Endothelial cell (in vitro differentiated cells): ENCODE data around the gene SMARCAL1. TPM values are rescaled to one million over a fixed set of nuclear protein-coding genes. Genes with fewer than 3 reads are reported as not detected.

Experiments used
- DNase-seq: peaks from one replicate; pipeline ENCODE4 v3.0.0; 2021; ENCODE audit warnings: low spot score
- H3K27ac Mint-ChIP-seq: one replicate; pipeline ENCODE4 v1.8.0; 2021; ENCODE audit warnings: mixed read lengths, inconsistent platforms; ENCODE audit not compliant: unreplicated experiment
- H3K27me3 Mint-ChIP-seq: one replicate; pipeline ENCODE4 v1.8.0; 2021; ENCODE audit warnings: mild to moderate bottlenecking, moderate library complexity, mixed read lengths, inconsistent platforms; ENCODE audit not compliant: unreplicated experiment
- H3K36me3 Mint-ChIP-seq: one replicate; pipeline ENCODE4 v1.8.0; 2021; ENCODE audit warnings: mild to moderate bottlenecking, low read depth, mixed read lengths, inconsistent platforms; ENCODE audit not compliant: unreplicated experiment
- H3K4me1 Mint-ChIP-seq: one replicate; pipeline ENCODE4 v1.8.0; 2021; ENCODE audit warnings: mild to moderate bottlenecking, mixed read lengths, inconsistent platforms; ENCODE audit not compliant: unreplicated experiment
- H3K4me3 Mint-ChIP-seq: one replicate; pipeline ENCODE4 v1.8.0; 2021; ENCODE audit warnings: mild to moderate bottlenecking, mixed read lengths, inconsistent platforms; ENCODE audit not compliant: unreplicated experiment
- H3K9me3 Mint-ChIP-seq: one replicate; pipeline ENCODE4 v1.8.0; 2021; ENCODE audit warnings: mixed read lengths, inconsistent platforms; ENCODE audit not compliant: unreplicated experiment
- total RNA-seq: library from RNA; stranded (reverse); fragmentation: NEBNext Ultra II Directional; extraction: Animal tissue kit (Norgen Biotek cat#: 25700); gene quantifications from one replicate; pipeline ENCODE4 v1.2.1, GENCODE V29; 2021; ENCODE audit not compliant: unreplicated experiment
- TF ChIP-seq, protein P1 (sequence below): fragments of 200-600 bp; sonication (generic); IDR thresholded peaks from one replicate; pipeline ENCODE4 v1.5.0; 2021; ENCODE audit warnings: antibody characterized with exemption; ENCODE audit not compliant: unreplicated experiment

SMARCAL1 gene
- total RNA-seq, 1 donor from 2014 or later: 39.1 TPM

DNA sequence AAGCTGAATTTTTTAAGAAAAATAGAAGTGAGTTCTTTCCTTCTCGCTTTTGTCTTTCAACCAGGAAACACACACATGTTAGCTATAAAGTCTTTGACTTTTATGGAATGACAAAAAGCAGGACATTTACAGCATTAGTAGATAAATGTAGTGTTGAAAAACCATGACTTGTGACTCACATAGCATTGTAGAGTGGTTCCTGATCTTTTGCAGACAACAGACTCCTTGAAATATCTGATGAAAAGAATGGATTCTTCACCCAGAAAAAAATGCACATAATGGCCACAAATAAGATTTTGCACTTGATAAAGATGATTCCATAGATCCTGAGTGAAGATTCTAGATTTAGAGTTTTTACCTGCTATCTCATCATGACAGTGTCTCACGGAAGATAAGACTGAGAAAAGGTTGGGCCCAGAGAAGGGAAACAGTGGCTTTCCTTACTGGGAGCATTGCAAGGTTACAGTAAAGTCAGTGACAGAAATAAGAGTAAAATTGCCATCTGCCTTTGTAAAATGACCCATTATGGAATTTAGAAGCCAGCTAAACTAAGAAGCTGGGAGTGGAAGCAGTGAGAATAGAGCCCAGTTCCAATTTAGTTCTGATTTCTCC is 14.0 kb downstream of the SMARCAL1 start:
- no peaks in the 10 kb centered on the region for H3K27me3 Mint-ChIP-seq
- H3K36me3 Mint-ChIP-seq: peaks cover 73% of the 10 kb centered on the region
- H3K9me3 Mint-ChIP-seq: no peaks in the 10 kb centered on the region
- no peak for DNase-seq
- H3K4me1 Mint-ChIP-seq: no peaks in the 10 kb centered on the region
- H3K27ac Mint-ChIP-seq: no peak overlapping the region
- no peak overlapping the region for H3K4me3 Mint-ChIP-seq
- TF ChIP-seq, protein P1, sequence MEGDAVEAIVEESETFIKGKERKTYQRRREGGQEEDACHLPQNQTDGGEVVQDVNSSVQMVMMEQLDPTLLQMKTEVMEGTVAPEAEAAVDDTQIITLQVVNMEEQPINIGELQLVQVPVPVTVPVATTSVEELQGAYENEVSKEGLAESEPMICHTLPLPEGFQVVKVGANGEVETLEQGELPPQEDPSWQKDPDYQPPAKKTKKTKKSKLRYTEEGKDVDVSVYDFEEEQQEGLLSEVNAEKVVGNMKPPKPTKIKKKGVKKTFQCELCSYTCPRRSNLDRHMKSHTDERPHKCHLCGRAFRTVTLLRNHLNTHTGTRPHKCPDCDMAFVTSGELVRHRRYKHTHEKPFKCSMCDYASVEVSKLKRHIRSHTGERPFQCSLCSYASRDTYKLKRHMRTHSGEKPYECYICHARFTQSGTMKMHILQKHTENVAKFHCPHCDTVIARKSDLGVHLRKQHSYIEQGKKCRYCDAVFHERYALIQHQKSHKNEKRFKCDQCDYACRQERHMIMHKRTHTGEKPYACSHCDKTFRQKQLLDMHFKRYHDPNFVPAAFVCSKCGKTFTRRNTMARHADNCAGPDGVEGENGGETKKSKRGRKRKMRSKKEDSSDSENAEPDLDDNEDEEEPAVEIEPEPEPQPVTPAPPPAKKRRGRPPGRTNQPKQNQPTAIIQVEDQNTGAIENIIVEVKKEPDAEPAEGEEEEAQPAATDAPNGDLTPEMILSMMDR: no peak

DNA sequence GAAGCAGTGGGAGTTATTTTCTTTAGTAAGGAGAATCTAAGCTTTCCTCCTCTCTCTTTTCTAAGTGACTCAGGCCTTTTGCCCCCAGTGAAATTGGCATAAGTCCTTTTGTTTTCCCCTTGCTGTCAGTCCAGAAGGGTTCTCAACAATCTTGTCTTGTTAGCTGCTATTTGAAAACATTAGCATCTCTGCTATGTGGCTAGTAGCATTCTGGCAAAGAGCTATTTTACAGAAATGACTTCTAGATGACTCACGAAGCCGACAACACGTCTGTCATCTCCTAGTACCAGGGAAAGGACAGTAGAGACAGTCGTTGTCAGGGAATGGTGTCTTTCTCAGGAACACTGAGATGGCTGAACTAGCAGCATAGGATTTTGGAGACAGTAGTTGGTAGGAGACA is 14.7 kb downstream of the SMARCAL1 start:
- no peak for DNase-seq
- H3K27ac Mint-ChIP-seq: no peak overlapping the region
- no peaks in the 10 kb centered on the region for H3K9me3 Mint-ChIP-seq
- no peak overlapping the region for H3K4me3 Mint-ChIP-seq
- TF ChIP-seq, protein P1: no peak
- no peaks in the 10 kb centered on the region for H3K27me3 Mint-ChIP-seq
- H3K4me1 Mint-ChIP-seq: no peaks in the 10 kb centered on the region
- peaks cover 74% of the 10 kb centered on the region for H3K36me3 Mint-ChIP-seq

DNA sequence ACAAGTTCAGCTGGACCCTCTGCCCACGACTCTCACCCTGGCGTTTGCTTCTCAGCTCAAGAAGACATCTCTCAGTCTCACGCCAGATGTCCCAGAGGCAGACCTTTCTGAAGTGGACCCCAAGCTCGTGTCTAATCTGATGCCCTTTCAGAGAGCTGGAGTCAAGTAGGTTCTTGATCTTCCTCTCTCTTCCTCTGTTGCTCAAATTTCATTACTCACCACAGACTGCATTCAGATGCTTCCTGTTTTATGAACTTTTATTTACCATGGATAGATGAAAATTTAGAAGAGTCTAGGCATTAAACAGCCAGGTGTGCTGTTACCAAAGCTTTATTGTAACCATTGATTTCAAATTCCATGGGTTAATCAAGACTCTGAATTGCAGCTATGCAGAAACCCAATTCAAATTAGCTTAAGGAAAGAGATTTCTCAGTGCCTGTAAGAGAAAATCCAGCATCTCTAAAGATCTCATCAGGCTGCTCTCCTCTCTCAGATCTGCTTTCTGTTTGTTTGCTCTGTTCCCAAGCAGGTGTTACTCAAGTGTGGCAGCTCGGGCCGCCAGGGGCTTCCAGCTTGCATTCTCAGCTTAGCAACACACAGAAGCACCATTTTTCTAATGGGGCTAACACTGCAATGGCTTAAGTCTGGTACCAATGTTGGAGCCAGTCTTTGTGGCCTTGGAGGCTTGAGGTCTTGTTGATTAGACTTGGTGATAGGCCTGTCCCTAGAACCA is 16.5 kb downstream of the SMARCAL1 start:
- Mint-ChIP-seq H3K4me1 (no peaks in the 10 kb centered on the region), H3K9me3 (no peaks in the 10 kb centered on the region), H3K27me3 (no peaks in the 10 kb centered on the region), H3K36me3 (peaks cover 69% of the 10 kb centered on the region), H3K4me3 (no peak overlapping the region), H3K27ac (no peak overlapping the region)
- TF ChIP-seq, protein P1: no peak
- DNase-seq: no peak

DNA sequence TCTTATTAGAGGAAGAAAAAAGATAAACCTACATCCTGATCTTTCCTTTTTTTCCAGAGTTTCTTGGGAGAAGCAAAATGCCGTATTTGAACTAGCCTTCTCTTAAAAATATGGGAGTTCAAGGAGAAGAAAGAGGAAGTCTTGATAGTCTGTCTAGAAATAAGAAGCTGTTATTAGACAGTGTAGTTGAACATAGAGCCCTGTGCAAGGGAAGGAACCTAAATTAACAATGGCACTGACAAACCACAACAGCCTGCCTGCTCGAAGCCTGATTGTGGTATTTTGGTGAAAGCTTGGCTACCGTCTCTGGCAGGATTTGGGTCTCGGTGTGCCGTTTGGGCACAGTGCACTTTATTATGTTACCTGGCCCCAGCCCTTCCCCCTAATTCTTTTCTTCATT is 17.1 kb downstream of the SMARCAL1 start:
- peak overlapping the region; percentile 37 for H3K4me3 Mint-ChIP-seq
- H3K27ac Mint-ChIP-seq: no peak overlapping the region
- H3K4me1 Mint-ChIP-seq: no peaks in the 10 kb centered on the region
- no peak for DNase-seq
- TF ChIP-seq, protein P1: no peak
- no peaks in the 10 kb centered on the region for H3K9me3 Mint-ChIP-seq
- no peaks in the 10 kb centered on the region for H3K27me3 Mint-ChIP-seq
- H3K36me3 Mint-ChIP-seq: peaks cover 68% of the 10 kb centered on the region

DNA sequence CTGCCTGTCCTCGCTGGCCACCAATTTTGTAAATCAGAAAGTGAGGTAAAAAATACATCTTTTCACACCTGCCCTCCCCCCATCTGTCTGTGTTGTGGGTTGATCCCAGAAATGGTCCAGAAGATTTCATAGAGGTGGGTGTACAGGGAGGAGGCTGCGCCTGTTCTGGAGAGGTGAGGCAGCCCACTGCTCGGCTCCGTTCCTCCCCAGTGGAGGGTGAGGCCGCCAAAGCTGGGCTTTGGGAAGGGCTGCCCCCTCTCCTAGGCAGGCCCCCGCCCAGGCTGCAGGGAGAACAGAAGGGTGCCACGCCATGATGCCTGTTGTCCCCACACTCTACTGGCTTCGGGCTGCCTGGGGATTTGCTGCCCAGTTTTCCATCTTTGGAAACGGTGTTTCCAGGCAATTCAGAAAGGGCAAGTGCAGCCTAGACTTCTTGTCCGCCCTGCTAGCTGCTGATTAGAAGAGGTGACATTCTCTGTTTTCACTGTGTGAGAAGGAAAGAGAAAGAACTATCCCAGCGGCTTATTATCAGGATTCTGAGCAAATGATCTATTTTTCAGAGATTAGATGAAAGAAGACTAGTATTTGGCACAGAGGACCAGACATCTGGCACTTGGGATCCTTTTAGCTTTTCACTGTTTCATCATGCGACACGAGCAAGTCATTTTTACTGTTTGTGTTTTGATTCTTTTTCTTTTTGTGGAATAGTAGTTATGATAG is 18.7 kb downstream of the SMARCAL1 start:
- peaks cover 2% of the 10 kb centered on the region for H3K27me3 Mint-ChIP-seq
- TF ChIP-seq, protein P1: no peak
- no peaks in the 10 kb centered on the region for H3K4me1 Mint-ChIP-seq
- DNase-seq: no peak
- no peaks in the 10 kb centered on the region for H3K9me3 Mint-ChIP-seq
- H3K4me3 Mint-ChIP-seq: no peak overlapping the region
- peaks cover 61% of the 10 kb centered on the region for H3K36me3 Mint-ChIP-seq
- no peak overlapping the region for H3K27ac Mint-ChIP-seq
